ENCODE data around the gene SPEM2.
A peak's percentile ranks its signal among the peaks of the same experiment; 100 is the strongest.

The SPEM2 gene

DNA sequence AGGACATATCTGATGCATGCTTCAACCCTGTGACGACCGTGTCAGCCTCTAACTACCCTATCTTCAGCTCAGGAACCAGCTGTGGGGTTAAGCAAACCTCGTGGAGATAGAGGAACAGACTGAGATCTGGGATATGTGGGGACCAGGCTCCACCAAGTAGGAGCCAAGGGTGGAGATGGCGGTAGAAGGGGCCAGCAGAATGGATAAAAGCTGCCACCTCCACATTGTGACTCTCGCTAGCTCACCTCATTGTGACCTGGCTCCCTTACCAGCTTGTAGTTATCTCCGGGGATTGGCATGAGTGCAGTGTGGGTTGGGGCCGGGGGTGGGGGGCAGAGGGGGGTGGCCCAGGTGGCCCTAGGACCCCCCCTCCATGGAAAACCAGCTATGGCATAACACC is at the start of gene SPEM2:
Gene SPEM2 (plus strand): TSS at position 301 of the 400 bp plus-strand sequence. CDS start 73 bp downstream, at position 374.
- no peak for DNase-seq (ENCODE audit: low spot score)
- no peak within 1 kb of the TSS for H3K27ac ChIP-seq
- CTCF ChIA-PET = interaction anchor here (0.7 to 1.0 kb wide), 2 partner anchors 69 to 81 kb away, joined by 3 read pairs; no protein-coding TSS in a partner anchor
- TF ChIP-seq, protein P1, sequence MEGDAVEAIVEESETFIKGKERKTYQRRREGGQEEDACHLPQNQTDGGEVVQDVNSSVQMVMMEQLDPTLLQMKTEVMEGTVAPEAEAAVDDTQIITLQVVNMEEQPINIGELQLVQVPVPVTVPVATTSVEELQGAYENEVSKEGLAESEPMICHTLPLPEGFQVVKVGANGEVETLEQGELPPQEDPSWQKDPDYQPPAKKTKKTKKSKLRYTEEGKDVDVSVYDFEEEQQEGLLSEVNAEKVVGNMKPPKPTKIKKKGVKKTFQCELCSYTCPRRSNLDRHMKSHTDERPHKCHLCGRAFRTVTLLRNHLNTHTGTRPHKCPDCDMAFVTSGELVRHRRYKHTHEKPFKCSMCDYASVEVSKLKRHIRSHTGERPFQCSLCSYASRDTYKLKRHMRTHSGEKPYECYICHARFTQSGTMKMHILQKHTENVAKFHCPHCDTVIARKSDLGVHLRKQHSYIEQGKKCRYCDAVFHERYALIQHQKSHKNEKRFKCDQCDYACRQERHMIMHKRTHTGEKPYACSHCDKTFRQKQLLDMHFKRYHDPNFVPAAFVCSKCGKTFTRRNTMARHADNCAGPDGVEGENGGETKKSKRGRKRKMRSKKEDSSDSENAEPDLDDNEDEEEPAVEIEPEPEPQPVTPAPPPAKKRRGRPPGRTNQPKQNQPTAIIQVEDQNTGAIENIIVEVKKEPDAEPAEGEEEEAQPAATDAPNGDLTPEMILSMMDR (conservative IDR thresholded peaks at IDR 0.05; ENCODE audit: low read depth) = no peak
- POLR2A ChIA-PET (ENCODE audit: low non-redundant PET) = no interaction called here

GRCh38 chr17:7379134-7379533 is 46.3 kb upstream of the SPEM2 start:
- ChIA-PET POLR2A (ENCODE audit: low non-redundant PET) (interaction anchor here (0.7 kb wide), 1 partner anchor 27 kb away, joined by 4 read pairs; the partner anchor contains the start of gene KCTD11), CTCF (interaction anchor here (1.0 kb wide), 1 partner anchor 58 kb away, joined by 5 read pairs; no protein-coding TSS in a partner anchor)
- TF ChIP-seq, protein P1 (conservative IDR thresholded peaks at IDR 0.05; ENCODE audit: low read depth) = no peak
- no peak for DNase-seq (ENCODE audit: low spot score)
- no peak overlapping the region for H3K27ac ChIP-seq

- TF ChIP-seq, protein P1 (conservative IDR thresholded peaks at IDR 0.05; ENCODE audit: low read depth) = no peak
- H3K27ac ChIP-seq = peak overlapping the region; percentile 70
- no peak for DNase-seq (ENCODE audit: low spot score)
- ChIA-PET CTCF (interaction anchor here (0.5 to 0.9 kb wide), 2 partner anchors 13 to 25 kb away, joined by 3 read pairs; no protein-coding TSS in a partner anchor), POLR2A (ENCODE audit: low non-redundant PET) (interaction anchor here (0.6 to 1.7 kb wide), 3 partner anchors 8 to 30 kb away, joined by 3 to 6 read pairs (median 5); no protein-coding TSS in a partner anchor)
Observed at GRCh38 chr17:7380321-7380720, 45.1 kb upstream of the SPEM2 start.

DNA sequence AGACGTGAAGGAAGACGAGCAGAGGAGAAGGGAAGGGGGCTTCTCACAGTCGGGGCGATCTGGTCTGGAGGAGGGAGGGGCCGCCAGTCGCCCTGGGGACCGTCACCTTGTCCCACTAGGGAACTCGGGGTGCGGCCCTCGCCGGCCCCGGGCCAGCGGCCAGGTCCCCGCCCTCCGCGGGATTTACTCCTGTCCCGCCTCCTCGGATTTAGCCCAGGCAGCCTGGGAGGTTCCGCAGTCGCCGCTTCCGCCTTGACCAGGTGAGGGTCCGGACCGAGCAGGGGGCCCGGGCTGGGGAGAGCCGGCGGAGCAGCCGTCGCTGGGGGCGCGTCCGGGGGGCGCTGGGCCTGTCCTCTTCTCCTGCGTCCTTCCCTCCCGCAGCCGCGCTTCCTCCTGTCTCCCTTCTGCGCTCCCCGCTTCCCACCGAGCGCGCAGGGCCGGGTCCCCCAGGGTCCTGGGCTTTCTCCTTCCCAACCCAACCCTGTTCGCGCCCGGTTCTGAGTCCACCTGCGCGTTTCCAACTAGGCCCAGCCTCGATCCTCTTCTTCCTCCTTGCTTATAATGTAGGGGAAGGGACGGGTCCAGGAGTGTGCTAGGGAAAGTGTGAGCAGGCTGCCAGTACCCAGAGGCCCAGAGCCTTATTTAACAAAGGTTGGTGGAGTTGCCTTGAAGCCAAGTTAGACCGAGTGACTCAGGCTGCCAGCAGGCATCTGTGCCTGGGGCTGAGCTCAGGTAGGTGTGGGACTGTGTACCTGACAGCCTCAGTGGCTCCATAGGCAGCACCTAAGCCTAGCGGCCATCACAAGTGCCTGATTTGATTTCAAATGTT is 44.3 kb upstream of the SPEM2 start, which contains the start of gene TNK1:
Gene TNK1 (plus strand): TSS at position 235 of the 829 bp plus-strand sequence. CDS start 1,838 bp downstream, outside the sequence.
- DNase-seq (ENCODE audit: low spot score) = peak; percentile 48
- H3K27ac ChIP-seq = peak within 1 kb of the TSS; percentile 70
- ChIA-PET CTCF (interaction anchor here (0.6 to 0.9 kb wide), 2 partner anchors 25 to 322 kb away, joined by 3 read pairs; no protein-coding TSS in a partner anchor), POLR2A (ENCODE audit: low non-redundant PET) (interaction anchor here (0.6 to 1.7 kb wide), 4 partner anchors 9 to 30 kb away, joined by 3 to 6 read pairs (median 4); partner anchors contain the start of gene TMEM95)
- TF ChIP-seq, protein P1 (conservative IDR thresholded peaks at IDR 0.05; ENCODE audit: low read depth) = no peak

- POLR2A ChIA-PET (ENCODE audit: low non-redundant PET) = no interaction called here
- TF ChIP-seq, protein P1 (conservative IDR thresholded peaks at IDR 0.05; ENCODE audit: low read depth) = no peak
- no peak for DNase-seq (ENCODE audit: low spot score)
- H3K27ac ChIP-seq = peak overlapping the region; percentile 17
- CTCF ChIA-PET = no interaction called here
Observed at GRCh38 chr17:7382901-7383300, 42.5 kb upstream of the SPEM2 start.

DNA sequence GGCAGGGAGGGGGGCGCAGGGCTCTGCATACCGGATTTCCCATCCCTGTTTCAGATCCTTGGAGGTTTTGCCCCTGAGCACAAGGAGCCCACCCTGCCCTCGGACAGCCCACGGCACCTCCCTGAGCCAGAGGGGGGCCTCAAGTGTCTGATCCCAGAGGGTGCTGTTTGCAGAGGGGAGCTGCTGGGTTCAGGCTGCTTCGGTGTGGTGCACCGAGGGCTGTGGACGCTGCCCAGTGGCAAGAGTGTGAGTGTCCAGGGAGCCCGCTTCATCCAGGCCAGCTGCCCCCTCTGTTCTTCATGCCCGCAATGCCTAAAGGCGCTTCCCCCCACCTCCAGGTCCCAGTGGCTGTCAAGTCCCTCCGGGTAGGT is 42.1 kb upstream of the SPEM2 start:
- no peak for DNase-seq (ENCODE audit: low spot score)
- ChIA-PET CTCF (no interaction called here), POLR2A (ENCODE audit: low non-redundant PET) (no interaction called here)
- TF ChIP-seq, protein P1 (conservative IDR thresholded peaks at IDR 0.05; ENCODE audit: low read depth) = no peak
- peak overlapping the region; percentile 17; the same call in 1 of the 2 replicates for H3K27ac ChIP-seq
